HG03469 (cell line): ENCODE data around the gene PRUNE2.

Experiments
- ATAC-seq: cut with Tn5 transposase; IDR thresholded peaks from one replicate; pipeline ENCODE4 v1.9.1; 2021; ENCODE audit warnings: mild to moderate bottlenecking, moderate library complexity, moderate number of reproducible peaks; ENCODE audit not compliant: unreplicated experiment

Gene PRUNE2

GRCh38 chr9:76585487-76586389 is 320.2 kb downstream of the PRUNE2 start:
- ATAC-seq: no peak

DNA sequence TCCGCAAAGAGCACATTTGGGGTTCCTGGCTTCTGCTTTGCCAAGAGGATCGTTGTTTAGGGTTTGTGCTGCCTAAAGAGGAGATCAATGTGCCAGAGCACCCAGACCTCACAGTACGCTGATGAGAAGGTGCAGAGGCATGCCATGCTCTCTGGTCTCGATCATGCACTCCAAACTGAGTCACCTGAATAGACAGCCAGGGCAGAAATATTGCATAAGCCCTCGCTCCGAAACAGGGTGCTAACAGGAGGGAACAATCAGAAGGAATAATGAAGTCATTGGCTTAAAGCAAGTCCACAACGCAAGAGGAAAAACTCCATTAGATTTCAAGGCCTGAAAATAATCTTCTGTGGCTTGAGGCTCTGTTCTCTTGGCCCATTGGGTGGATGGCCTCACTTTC is 322.7 kb downstream of the PRUNE2 start:
- ATAC-seq: no peak

- no peak for ATAC-seq
Measured at GRCh38 chr9:76581731-76582130, 324.2 kb downstream of the PRUNE2 start.

DNA sequence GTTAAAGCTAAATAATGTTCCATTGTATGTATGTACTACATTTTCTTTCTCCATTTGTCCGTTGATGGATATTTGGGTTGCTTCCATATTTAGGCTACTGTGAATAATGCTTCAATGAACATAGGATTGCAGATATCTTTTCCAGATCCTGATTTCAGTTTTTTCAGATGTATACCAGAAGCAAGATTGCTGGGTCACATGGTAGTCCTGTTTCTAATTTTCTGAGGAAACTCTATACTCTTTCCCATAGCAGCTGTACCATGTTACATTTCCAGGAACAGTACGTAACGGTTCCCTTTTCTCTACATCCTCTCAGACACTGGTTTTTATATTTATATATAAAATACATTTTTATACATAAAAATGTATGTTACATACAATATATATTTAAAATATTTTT is 325.1 kb downstream of the PRUNE2 start:
- ATAC-seq: no peak

DNA sequence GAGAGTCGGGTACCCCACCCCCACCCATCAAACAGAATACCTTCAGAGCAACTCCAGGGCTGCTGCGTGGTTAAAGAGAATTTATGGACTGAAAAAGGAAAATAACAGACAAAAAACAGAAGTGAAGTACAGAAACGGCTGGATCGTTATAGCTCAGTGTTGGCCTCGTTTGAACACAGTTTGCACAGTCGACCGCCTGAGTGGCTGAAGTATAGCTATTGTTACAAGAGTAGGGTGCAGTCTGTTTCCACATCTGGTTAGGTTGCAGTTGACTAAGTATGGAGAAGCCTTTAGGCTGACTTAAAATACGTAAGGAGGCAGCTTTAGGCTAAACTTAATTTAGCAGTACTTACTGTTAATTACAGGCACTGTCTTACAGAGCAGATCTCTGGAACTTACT is 325.7 kb downstream of the PRUNE2 start:
- ATAC-seq: no peak

DNA sequence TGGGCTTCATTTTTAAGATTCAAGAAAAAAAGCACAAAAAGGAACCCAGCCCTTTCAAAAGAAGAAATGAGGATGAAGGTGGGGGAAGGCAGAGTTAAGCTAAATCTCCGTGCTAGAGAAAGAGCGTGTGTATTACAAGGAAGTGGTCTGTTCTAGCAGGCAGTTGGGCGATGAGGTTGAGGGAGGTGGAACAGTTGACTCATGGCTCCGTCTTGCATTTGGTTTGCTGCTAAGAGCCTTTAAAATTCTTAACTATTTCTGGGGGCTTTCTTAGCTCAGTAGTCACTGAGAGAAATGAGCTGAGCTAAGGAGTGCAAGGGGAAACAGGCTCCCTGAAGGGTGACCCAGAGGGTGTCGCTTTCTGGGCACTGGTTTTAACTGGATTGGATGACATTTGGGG is 329.6 kb downstream of the PRUNE2 start:
- ATAC-seq: peak; percentile 82

- no peak for ATAC-seq
Measured at GRCh38 chr9:76575761-76576160, 330.2 kb downstream of the PRUNE2 start.

GRCh38 chr9:76573905-76574760 is 331.8 kb downstream of the PRUNE2 start:
- no peak for ATAC-seq

DNA sequence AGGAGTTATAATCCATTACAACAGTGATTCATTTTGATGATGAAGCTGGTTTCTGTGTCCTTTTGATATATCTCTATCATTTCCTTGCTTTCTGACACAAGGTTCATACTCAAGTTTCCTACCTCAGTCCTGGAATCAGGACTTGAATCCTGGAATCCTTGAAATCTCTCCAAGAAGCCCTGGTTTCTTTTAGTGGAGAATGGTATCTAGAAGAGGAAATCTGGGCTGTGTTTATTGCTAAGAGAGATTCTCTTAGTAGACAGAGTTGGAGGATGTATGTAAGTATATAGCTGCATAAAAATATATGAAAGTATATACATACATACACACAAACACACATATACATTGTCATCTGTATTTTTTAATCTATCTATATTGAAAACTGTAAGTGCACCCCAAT is 332.5 kb downstream of the PRUNE2 start:
- ATAC-seq: no peak

DNA sequence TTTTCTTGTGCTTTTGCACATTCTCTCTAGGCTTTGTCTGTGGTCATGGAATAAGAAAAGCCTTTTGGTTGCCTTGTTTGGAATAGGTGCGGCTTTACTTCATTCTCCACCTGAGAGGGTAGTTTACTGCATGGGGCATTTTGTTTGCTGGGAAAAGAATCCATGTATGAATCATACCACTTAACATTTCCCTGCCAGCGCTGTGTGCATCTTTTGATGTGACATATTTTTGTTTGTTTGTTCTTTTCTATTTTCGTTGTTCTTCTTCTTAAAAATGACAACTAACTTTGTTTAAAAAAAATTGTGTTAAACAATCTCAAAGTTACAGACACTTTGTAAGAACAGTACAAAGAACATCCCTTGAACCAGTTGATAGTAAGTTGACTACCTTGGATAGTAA is 333.8 kb downstream of the PRUNE2 start:
- no peak for ATAC-seq

- no peak for ATAC-seq
Measured at GRCh38 chr9:76571743-76572146, 334.2 kb downstream of the PRUNE2 start.

DNA sequence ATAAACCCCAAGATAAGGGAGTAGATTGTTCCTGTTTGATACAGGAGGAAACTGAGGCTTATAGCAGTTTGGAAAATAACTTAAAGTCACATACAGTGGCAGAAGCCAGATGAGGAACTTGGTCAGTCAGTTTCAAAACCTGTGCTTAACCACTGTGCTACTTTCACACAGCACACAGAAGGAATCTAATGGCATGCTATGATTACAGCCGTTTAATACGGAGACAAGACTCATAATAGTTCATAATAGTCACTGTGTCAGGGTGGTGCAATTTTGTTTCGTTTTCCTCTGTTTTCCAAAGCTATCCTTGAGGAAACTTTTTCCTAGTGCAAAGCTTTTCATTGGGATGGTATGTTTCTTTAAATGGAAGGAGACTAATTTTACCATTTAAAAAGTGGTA is 334.6 kb downstream of the PRUNE2 start:
- ATAC-seq: peak; percentile 87

- ATAC-seq: no peak
Measured at GRCh38 chr9:76570826-76571225, 335.1 kb downstream of the PRUNE2 start.

- ATAC-seq: no peak
Measured at GRCh38 chr9:76567086-76567485, 338.8 kb downstream of the PRUNE2 start.

DNA sequence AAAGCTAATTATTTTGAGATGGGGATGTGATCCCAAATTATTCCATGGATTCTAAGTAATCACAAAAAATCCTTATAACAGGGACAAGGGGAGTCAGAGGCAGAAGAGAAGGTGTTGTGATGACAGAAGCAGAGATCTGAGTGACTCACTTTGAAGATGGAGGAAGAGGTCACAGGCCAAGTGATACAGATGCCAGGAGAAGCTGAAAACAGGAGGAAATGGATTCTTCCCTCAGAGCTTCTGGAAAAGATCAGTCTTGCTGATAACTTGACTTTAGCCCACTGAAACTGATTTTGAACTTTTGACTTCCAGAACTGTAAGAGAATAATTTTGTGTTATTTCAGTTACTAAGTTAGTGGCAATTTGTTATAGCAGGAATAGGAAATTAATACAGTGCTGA is 341.6 kb downstream of the PRUNE2 start:
- ATAC-seq: no peak

- peak; percentile 76 for ATAC-seq
Measured at GRCh38 chr9:76562511-76562911, 343.4 kb downstream of the PRUNE2 start.

- peak; percentile 14 for ATAC-seq
Measured at GRCh38 chr9:76561900-76562299, 344.0 kb downstream of the PRUNE2 start.
